Measurements from ENCODE around the gene FRMD3. TPM values are rescaled to one million over a fixed set of nuclear protein-coding genes. Genes with fewer than 3 reads are reported as not detected.

Gene FRMD3
- total and polyA plus RNA-seq, 11 donors = 28.9 to 195 (median 82.4) TPM

- H3K27me3 ChIP-seq = no peaks in the 10 kb centered on the region
- TF ChIP-seq POLR2A (IDR thresholded peaks at IDR 0.05) (no peak), CTCF (IDR thresholded peaks at IDR 0.05) (no peak)
- ATAC-seq (no peak), DNase-seq (no peak)
- no peak overlapping the region for H3K27ac ChIP-seq
- H3K4me3 ChIP-seq = no peak overlapping the region
- WGBS, 4 donors = 68 to 79% (median 73%) methylated on average over 1 of the region's 1 CpG
- H3K36me3 ChIP-seq = no peaks in the 10 kb centered on the region
- intact Hi-C loops (cut with DNase I) = loop anchor here in 3 of 10 donors (2.0 to 10.0 kb wide), 3 partner anchors 43 to 63 kb away; partner anchors contain the start of gene FRMD3 (in 2 of the 3)
- H3K9me3 ChIP-seq = peaks cover 0 to 27% (median 5%) of the 10 kb centered on the region in 12 donors
- H3K4me1 ChIP-seq = no peaks in the 10 kb centered on the region
Measured at GRCh38 chr9:83582029-83582428, 43.8 kb upstream of the FRMD3 start.

- peaks cover 0 to 28% (median 2%) of the 10 kb centered on the region in 12 donors for H3K4me1 ChIP-seq
- no peak for DNase-seq
- H3K36me3 ChIP-seq = no peaks in the 10 kb centered on the region
- H3K4me3 ChIP-seq = no peak overlapping the region
- ATAC-seq = no peak
- H3K27me3 ChIP-seq = no peaks in the 10 kb centered on the region
- no peak overlapping the region for H3K27ac ChIP-seq
- intact Hi-C loops (cut with DNase I) = no loop called here
- H3K9me3 ChIP-seq = peaks cover 0 to 22% (median 5%) of the 10 kb centered on the region in 12 donors
- TF ChIP-seq CTCF (IDR thresholded peaks at IDR 0.05) (no peak), POLR2A (IDR thresholded peaks at IDR 0.05) (no peak)
- WGBS, 4 donors = 44 to 54% (median 50%) methylated on average over 1 of the region's 1 CpG
Measured at GRCh38 chr9:83574482-83574881, 36.3 kb upstream of the FRMD3 start.

- no peaks in the 10 kb centered on the region for H3K36me3 ChIP-seq
- ATAC-seq = peak in 1 of 4 donors; percentile 72
Measured at GRCh38 chr9:83572524-83572923, 34.3 kb upstream of the FRMD3 start.

GRCh38 chr9:83570359-83570758 is 32.2 kb upstream of the FRMD3 start:
- no peaks in the 10 kb centered on the region for H3K27me3 ChIP-seq
- WGBS, 4 donors = 76 to 87% (median 84%) methylated on average over 1 of the region's 1 CpG
- H3K27ac ChIP-seq = peak overlapping the region in 1 of 12 donors; percentile 1
- ATAC-seq (peak in 2 of 4 donors; percentile 50 to 54), DNase-seq (no peak)
- H3K36me3 ChIP-seq = no peaks in the 10 kb centered on the region
- no peak overlapping the region for H3K4me3 ChIP-seq
- H3K9me3 ChIP-seq = no peaks in the 10 kb centered on the region
- TF ChIP-seq CTCF (IDR thresholded peaks at IDR 0.05) (no peak), POLR2A (IDR thresholded peaks at IDR 0.05) (no peak)
- H3K4me1 ChIP-seq = peaks cover 0 to 34% (median 4%) of the 10 kb centered on the region in 12 donors
- intact Hi-C loops (cut with DNase I) = no loop called here

More at GRCh38 chr9:83572524-83572923, 34.3 kb upstream of the FRMD3 start:
- peak in 1 of 5 donors; percentile 23 for DNase-seq
- intact Hi-C loops (cut with DNase I) = no loop called here
- WGBS, 4 donors = 63 to 73% (median 67%) methylated on average over 5 of the region's 5 CpGs
- H3K27ac ChIP-seq = peak overlapping the region in 4 of 12 donors; percentile 1 to 48 (median 22)
- H3K4me3 ChIP-seq = no peak overlapping the region
- TF ChIP-seq POLR2A (IDR thresholded peaks at IDR 0.05) (no peak), CTCF (IDR thresholded peaks at IDR 0.05) (no peak)
- H3K4me1 ChIP-seq = peaks cover 0 to 34% (median 4%) of the 10 kb centered on the region in 12 donors
- no peaks in the 10 kb centered on the region for H3K27me3 ChIP-seq
- peaks cover 0 to 2% (median 0%) of the 10 kb centered on the region in 12 donors for H3K9me3 ChIP-seq
